ENCODE results near the gene HOXB6.
A peak's percentile ranks its signal among the peaks of the same experiment; 100 is the strongest.

HOXB6 gene

DNA sequence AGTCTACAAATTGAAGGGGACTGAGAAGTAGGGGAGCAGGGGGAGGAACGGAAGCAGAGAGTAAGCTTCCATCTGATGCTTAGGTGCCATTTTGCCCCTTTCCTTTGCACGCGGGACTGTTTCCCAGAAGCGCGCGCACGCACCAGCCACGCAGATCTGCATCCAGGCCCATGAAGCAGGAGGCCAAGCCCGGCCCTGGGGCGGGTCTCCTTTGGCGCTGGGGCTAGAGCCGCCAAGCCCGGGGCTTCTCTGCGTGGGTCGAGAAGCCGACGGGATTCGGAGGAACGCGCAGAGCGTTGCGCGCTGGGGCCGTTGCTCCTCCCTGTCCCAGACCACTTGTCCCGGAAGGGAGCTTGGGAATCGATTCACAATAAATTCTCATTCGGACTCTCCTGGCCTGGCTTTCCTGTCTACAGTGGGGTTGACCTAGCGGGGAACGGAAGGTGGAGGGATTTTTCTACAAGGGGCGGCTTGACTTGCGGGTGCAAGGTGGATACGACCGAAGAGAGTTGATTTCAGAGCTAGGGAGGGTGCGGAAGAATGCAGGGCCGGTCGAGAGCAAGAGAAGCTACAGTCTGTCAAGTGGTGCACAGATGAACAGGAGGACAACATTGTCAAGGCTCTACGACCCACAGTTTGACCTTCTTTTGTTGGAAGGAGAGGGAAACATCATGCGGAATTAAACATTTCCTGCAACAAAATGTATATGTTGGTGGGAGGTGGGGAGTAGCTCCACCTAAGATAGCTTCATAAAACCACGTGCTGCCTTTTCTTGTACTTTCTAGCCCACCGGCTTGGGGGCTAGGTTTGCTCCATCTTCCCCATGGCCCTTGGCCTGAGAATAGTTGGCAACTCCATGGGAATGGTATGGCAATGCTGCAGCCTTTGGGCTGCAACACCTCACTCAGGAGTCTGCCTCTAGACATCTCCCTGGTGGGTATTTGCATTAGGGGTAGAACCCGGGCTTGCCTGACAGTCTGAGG is 16.9 kb upstream of the HOXB6 start:
- no peak for DNase-seq

DNA sequence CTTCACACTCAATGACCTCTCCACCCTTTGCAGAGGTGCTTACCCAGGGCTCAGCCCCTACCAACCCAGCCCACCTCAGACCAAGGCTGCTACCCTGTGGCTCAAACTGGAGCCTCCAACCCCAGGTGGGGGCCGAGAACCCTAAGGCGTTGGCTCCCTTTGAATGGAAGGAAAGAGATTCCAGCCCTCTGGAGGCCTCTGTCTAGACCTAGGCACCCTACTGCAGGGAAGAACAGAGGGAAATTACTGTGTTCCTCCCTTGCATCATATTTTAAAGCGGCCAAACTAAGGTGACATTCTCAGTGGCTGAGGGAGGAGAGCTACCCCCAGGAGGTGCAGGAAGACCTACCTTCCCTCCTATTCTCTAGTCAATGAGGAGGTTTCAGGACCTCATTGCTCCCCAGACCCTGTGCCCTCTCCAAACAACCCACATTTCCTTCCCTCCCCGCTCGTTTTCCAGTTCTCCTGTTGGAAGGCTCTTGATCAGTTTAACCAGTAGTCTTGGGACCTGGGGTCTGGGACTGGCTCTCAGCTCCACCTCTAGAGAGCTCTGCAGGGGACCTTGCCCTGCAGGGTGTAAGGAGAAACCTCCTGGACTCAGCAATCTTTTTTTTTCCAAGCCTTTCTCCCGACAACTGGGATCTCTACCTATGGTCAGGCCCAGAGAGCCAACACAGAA is 15.8 kb upstream of the HOXB6 start:
- DNase-seq, result no peak

DNA sequence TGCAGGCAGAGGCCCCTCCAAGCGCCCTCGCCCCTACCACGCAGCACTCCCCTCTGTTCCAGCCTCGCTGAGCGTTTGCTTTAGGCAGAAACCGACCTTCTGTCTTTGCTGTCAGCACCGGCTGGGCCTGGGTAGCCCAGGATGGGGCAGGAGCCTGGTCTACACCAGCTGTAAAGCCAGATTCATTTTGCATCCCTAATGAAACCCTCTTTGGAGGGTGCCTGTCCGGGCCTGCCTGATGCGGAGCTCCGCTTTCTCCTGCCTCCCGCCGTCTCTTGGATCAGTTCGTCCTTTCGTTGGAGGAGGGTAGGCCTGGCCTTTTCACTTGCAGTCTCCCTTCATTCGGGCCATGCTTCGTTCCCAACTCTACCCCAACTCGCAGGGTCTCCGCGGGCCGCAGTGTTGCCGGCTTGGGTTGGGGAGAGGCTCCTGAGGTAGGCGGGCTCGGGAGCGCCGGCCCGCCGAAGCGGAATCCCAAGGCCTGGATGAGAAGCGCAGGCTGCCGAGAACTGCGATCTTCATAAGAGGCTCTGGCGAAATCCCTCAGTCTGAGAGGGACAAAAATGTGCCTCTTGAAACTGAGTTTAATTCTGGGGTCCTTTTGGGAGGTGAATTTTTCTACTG is 15.2 kb upstream of the HOXB6 start:
- no peak for DNase-seq

DNA sequence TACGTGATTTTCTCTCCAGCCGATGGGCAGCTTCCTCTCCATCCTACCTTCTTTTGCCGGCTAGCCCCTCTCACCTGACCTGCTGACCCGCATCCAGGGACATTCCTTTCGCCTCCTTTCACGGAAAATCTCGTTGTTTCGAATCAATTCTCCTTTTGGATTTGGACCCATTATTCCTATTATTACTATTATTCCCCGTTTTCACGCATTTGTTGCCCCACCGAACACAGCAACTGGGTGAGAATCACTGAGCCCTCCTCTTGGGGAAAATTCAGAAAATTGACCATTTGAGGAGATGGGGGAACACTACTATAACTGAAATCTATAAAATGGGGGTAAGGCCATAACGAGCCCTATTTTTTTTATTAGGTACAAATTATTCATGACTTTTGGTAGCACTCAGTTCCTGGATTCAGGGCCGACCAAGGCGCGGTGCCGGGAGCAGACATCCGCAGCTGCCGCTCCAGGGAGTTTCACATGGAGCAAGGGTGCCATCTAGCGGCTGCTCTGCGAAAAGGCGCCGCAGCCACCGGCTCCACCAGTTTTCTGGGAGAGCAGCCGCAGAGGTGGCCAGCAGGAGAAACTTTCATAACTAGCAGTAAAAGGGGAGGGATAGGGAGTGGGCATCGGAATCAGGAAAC is 13.6 kb upstream of the HOXB6 start:
- DNase-seq, result peak; percentile 50 to 86

DNA sequence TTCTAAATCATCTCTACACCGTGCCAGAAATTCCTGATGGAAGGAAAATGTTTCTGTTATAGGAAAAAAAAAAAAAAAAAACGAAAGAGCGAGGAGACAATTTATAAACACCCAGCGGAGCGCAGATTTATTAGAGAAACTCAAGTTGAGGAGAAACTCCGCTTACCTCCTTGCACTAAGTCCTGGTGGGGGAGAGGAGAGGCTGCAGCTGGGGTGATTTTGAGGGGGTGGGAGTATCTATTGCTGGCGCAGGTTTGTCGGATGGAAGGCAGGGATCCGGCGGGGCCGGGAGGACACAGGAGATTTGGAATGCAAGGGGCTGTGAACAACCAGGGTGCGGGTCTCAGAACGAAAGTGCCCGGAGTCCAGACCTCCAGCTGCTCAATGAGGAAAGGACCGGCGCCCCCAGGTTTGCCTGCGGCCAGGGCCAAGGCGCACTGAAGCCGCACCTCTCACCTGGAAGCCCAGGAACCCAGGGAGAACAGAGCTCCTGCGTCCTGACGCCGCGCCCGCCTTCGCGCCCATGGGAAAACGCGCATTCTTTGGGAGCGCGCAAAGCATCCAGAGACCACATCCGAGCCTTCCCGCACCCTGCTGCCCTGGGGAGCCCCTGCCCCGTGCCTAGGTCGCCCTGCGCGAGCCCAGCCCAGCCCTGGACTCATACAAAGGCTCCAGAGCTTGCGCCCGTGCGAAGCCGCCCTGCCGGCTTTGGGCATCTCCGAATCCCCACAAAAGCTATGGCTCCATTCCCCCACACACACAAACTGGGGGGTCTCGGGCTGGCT is 12.9 kb upstream of the HOXB6 start:
- DNase-seq, result no peak

DNA sequence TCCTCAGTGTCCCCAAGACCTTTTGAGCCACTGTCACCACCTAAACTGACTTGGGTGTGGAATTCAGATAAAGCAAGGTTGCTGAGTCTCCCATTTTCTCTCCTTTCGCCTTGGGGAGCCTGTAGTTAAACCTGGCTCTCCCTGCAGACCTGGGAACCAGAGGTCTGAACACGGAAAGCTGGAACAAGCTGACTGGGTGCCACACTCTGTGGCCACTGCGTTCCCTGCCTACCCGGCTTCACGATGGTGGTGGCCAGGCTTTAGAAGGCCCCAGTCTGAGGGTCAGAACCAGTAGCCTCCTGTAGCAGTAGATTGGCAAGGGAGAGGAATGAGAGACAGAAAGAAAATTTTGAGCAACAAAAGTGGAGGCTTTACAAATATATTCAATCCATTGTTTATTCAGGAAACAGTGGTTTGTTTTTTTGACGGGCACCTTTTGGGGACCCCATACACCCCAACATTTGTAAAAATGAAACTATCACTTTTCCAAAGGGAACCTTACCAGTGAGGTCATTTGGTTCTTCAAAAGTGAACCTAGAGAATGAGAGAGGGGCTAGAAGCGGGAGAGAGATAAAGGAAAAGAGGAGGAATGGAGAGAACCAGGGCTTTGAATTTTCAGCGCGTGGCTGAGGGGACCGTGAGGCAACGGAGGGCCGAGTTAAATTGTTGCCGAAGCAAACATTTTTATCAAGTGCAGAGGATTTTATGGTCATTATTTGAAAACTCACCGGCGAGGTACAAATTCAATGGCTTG is 12.1 kb upstream of the HOXB6 start:
- DNase-seq, result no peak

DNA sequence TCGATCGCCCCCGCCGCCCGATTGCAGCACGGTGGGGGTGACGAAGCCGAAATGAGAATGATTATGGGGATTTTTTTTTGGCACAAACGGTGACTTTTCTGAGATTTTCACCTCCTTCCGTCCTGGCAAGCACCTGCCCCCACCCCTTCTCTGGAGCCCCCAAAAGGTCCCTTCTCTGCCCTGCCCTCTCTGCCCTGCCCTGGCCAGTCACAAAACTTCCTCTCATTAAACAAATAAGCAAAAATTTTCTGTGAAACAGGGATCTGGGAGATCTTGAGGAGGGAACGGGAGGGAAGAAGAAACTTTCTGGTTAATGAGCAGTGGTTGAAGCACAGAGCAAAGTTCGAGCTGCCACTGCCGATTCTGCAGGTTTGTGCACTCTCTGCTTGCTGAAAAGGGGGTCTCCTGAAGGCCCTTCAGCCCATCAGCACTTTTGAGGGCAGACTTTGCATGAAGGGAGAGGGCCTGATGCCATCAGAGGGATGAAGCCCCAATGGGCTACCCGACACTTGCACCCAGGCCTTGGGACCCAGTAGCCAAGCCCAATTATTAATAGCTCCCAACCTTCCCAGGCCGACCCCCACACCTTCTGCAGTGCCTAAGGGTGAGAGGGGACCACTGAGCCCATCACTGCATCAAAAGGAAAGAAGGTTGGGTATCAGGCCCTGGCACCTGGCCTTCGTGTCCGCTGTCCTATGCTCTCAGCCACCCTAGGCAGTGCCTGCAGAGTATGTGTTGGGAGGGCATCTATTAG is 11.4 kb upstream of the HOXB6 start:
- no peak for DNase-seq

DNA sequence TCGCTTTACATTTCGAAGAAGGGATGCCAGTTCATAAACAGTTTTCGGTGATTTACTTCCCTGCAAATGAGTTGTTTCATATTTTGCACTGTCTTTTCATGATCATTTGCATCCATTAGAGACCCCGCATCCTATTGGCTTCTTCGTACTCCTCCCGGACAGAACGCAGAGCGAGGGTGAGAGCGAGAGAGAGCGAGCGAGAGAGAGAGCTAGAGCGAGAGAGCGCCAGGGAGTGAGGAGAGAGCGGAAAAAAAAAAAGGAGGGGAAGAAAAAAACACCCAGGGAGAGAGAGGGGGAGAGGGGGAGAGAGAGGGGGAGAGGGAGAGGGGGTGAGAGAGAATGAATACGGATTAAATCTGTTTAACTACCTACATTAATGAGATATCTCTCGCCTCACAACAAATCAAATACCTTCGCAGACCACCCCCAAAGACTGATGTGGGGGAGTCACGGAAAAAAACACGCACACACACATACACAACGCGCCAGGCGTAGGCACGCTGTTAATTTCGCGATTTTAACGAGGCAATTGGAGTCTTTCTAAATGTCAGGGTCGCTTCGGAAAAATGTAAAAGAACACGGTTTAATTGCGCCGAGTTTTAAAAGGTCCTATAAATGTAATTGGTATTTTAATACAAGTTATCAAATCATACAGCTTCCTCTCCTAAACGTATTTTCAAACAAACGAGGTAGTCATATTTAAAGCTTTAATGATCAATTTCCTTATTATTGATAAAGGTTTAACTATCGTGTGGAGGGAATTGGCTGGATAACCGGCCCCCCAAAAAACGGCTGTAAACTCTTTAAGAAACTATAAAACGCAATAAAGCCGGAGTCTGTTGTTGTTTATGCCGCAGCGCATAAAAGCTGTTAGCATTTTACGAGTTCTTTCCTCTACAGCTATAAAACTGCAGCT is 10.5 kb upstream of the HOXB6 start, which contains the start of gene HOXB8:
Gene HOXB8 (minus strand): TSS at position 246 of the 916 bp plus-strand sequence. CDS start 588 bp downstream, outside the sequence.
- DNase-seq, result no peak

DNA sequence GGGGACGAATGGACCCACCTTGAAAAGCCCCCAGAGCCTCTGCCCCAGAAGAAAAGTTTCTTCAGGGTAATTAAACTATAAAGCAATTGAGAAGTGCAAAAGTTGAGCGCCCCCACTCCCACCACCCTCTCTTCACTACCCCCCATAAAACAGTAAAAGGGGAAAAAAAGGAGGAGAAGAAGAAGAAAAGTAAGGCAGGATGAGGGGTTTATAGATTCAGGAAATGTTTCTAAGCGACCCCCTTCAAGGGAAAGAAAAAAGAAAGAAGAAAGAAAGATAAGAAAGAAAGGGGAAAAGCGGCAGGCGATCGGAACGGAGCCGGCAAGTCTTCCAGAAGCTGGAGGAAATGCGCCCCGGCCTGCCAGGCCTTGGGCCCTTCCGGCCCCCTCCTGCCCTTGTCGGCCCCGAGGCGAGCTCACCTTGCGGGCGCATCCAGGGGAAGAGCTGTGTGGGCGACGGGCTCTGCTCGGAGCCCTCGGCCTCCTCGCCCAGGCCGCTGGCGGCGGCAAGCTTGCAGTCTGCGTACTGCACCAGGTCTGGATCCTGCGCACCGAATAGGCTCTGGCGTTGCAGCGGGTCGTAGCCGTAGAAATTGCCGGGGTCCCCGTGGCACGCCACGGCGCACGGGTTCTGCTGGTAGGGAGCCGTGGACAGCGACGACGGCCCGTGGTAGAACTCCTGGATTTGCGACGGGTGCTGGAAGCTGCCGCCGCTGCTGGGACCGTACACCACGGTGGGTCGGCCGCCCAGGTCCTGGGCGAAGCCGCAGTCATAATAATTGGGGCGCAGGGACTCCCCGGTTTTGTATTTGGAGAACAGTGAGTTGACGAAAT is 9.3 kb upstream of the HOXB6 start:
- peak in 1 of 2 experiments; percentile 46 for DNase-seq

DNA sequence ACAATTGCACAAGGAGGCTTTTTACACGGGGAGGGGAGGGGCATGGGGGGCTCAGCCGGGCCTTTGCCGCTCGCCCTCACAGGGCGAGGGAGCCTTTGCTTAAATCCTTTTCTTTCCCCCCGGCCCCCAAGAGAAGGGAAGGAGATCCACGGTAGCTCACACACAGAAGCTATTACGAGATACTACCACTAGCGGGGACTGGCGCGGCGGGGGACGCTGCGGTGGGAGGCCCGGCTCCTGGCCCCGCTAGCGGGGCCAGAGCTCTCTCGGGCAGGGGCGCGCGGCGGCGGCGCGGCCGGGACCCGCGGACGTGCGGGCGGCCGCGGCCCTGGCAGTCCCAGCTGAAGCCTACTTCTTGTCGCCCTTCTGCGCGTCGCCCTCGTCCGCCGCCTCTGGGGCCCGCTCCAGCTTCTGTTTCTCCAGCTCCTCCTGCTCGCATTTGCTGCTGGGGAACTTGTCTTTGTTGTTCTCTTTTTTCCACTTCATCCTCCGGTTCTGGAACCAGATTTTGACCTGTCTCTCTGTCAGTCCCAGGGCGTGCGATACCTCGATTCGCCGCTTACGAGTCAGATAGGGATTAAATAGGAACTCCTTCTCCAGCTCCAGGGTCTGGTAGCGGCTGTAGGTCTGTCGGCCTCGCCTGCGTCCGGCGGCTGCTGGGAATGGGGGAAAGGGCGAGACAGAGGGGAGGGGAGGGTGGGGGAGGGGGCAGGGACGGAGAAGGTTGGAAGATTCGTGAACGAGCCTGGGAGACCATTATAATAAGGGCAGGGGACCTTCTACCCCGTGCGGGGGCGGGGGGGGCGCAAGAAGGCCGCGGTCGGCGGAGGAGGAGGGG is 8.3 kb upstream of the HOXB6 start:
- DNase-seq, result peak in 1 of 2 experiments; percentile 56

DNA sequence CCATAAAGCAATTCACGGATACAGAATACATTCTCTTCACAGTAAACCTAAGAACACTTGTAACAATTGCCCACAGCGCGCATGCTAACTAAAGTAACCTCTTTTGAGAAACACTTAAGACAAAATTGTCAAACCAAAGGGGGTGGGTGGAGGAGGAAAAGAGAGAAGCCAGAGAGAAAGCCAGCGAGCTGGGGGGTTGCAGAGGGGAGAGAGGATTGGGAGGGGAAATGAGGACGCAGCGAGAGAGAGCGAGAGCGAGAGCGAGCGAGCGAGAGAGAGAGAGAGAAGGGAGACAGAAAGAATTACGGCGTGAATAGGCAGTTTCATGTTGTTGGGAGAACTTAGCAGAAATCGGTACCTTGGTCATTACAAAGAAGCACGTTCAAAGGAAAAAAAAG is 7.7 kb upstream of the HOXB6 start:
- no peak for DNase-seq

DNA sequence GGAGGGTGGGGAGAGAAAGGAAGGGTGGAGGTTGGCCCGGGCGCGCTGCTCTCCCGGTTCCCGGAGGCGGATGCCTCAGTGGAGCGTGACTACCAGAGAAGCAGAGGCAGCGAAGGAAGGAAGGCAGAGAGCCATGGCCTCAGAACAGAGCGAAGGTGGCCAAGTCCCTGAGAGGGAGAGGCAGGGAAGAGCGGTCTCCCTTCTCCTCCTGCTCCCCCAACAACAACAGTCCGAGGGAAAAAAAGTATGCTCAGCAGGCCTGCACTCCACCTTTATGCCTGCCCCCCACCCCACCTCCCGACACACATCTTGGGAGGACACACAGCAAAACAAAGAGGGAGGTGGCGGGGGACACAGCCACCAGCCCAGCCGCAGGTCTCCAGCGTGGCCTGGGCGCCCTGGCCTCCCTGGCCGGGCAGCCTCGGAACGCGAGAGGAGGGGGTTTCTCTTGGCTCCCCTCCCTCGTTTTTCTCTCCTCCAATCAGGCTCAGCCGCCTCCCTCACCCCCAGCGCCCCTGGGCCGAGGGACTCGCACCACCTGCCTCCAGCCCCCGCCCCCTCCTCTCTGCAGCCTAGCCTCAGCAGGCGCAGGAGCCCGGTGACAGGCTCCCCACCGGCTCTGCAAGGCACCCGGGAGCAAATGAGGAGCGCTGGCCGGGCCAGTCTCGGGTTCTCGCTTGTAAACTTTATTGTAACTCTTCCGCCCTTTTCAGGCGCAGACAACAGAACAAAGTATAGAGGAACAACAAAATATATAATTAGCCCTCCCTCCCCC is 7.1 kb upstream of the HOXB6 start:
- DNase-seq, result no peak

DNA sequence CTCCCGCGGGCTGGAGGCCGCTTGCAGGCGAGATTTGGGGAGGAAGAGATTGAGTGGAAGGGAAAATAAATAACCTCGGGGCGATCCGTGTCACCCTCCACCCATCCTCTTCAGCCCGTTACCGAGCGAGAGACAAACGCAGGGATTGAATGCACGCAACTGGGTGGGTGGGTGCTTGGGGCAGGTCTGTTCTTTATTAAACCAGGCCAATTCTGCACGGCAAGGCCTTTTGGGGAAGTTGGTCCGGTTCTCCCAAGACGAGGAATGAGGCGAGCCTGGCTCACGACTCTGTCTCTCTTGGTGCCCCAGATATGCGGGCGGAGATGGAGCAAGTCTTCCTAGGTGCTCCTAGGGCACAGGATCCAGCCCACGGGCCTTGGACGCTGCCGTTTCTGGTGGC is 6.4 kb upstream of the HOXB6 start:
- DNase-seq, result peak in 1 of 2 experiments; percentile 48

DNA sequence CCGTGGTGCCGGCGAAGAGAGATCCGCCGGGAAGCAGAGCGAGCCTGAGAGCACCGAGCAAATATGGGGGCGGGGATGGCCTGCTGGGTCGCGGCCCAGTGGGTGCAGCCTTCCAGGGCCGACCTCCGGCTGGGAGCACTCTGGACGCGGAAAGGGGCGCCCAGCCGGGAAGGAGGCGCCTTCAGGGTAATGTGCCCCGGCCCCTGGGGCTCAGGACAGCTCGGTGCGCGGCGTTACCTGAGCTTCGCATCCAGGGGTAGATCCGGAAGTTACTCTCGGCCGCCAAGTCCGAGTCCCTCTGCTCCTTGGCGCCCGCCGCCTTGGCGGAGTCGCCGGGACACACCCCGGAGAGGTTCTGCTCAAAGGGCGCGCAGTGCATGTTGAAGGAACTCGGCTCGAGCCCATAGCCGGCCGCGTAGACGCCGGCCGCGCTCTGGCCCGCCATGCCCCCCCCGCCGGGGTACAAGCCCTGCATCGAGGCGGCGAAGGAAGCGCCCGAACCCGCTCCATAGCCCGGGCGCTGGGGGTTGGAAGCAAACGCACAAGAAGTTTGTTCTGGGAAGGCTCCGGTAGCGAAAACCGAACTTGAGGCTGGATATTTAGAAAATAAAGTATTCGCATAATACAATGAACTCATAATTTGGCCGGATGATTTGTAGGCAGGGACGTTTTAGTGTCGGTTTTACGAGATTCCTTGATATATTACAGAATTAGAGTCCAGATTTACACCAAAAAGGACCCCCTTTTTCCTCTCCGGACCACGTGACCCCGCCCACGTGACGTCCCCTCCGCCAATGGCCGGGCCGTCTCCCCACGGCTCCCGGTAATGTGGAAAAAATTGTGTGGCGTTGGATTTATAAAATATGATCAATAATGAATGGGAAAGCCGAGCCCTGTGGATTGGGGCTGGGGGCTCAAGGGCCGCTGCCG is 5.8 kb upstream of the HOXB6 start, which contains the start of gene HOXB7:
Gene HOXB7 (minus strand): TSS at position 736 of the 930 bp plus-strand sequence. CDS start 99 bp downstream, at position 637.
- peak; percentile 56 to 67 for DNase-seq

DNA sequence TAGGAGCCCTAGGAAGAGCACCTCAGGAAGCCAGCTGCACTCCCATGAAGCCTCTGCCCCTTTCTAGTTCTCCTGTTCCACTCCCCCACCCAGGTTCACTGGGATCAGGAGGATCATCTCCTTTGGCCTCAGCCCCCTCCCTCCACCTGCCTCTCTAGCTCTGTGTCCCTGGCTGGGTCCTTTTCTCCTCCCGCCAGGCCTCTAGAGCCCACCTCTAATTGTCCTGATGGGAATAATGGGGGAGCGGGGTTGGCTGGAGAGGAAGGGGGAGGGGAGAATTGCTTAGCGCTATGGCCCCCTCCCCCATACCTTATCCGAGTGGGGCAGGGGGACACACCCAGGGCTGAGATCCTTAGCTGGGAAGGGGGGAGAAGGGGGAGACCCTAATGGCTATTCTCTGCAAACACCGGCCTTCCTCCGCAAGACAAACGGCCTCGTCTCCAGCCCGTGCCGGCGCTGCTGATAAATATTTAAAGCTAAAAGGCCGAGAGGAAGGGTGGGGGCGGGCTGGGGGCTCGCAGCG is 5.0 kb upstream of the HOXB6 start:
- no peak for DNase-seq

Measured in NCI-H524 (cell line).